HTERT RPE-1 (cell line): ENCODE results near the gene NLRC5.

Experiments
- in situ Hi-C: fragments of 300-500 bp; cut with MboI; formaldehyde crosslinking; loops from 4 replicates; pipeline ENCODE4 v1.14.3; 2020; ENCODE audit warnings: low sequenced_read_pairs

The NLRC5 gene

DNA sequence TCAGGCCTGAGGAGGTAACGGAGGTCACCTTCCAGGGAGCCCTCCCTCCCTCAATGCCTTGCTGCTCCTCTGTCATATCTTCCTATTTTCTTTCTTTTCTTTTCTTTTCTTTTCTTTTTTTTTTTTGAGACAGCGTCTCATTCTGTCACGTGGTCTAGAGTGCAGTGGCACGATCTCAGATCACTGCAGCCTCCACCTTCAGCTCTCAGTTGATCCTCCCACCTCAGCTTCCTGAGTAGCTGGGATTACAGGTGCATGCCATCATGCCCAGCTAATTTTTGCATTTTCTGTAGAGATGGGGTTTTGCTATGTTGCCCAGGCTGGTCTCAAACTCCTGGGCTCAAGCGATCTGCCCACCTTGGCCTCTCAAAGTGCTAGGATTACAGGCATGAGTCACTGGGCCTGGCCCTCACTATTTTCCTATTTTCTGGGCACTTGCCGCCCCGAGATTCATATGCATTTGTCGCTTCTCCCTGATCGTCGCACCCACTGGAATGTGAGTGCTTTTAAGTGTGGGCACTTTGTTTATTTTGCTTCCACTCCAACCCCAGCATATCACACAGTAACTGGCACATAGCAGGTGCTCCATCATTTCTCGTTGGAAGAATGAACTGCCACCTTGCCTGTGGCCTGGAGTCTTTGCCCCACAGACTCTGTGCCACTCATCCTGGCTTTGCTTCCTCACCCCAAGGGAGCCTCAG, 134.8 kb downstream of the NLRC5 start:
- in situ Hi-C loops = no loop called here

DNA sequence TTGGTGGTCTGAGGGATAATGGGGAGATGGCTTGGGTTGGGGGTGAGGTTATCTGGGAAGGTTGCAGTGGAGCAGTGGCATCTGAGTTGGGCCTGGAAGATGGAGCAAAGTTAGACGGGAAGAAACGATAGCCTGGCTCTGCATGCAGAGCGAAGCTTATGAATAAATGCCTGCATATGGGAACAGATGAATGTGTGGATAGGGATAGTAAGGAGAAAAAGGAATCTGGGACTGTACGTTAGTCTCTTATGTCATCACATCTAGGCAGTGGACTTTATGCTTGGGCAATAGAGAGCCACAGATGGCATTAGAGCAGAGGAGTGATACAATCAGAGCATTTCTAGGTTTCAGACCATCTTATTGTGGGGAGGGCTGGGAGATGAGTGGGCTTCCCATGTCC, 136.0 kb downstream of the NLRC5 start:
- in situ Hi-C loops = no loop called here

DNA sequence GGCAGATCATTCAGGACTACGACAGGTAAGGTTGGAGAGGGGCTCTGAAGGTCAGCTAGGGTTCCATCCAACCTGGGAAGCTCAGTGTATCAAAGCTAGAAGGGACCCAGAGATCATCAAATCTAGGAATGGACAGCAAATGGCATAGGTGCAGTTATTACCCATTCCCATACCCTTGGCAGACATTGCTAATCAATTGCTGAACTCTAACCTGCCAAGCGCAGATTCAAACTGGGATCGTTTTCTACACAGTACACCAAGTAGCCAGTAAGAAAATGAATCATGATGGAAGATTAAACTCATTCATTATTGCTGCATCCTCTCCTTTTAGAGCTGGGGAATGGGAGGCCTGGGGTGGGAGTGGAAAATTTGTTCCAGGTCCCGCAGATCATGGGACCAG, 136.6 kb downstream of the NLRC5 start:
- in situ Hi-C loops = no loop called here

DNA sequence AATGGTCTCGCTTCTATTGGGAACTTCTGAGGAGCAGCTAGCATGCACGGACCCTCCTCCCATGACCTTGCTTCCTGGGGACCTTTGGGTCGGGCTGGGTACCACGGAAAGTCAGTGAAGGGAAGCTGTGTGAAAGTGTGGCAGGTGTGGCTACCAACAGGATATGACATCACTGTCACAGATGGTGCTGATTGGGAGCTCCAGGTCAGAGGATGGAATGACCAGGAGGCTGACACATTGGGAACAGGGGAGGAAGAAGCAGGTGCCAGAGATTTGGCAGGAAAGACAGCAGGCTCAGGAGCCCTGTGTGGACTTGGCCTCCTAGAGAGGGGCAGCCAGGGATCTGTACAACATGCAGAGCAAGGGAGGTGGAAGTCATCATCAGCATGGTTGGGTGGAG, 137.1 kb downstream of the NLRC5 start:
- in situ Hi-C loops = no loop called here

DNA sequence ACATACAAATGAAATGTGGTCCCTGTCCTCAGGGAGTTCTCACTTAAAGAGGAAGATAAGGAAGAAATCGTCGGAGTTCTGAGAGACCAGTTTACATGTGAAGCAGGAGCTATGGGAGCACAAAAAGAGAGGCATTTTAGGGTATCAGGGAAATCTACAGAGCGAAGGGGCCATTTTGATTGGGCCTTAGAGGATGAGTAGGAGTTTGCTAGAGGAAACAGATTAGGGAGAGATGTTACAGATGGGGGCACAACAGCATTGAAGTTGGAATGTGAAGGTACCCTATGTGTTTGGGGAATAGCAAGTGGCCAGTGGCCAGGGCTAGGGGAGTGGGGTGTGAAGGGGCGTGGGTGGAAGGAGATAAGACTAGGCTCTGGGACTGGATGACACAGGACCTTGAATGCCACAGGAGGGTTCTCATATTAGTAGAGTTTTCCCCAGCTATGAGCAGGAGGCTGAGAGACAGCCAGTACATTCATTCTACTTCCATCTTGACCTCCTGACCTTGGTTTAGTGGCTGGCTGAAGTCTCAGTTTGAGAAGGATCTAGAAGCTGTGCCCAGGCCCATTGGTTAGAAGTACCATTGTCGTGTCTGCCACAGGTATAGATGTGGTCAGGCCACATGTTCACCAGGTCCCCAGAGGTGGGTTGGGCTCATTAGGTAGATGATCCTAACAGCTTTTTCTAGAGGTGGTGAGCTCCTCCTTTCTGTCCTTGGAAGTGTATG, 137.8 kb downstream of the NLRC5 start:
- in situ Hi-C loops = no loop called here

DNA sequence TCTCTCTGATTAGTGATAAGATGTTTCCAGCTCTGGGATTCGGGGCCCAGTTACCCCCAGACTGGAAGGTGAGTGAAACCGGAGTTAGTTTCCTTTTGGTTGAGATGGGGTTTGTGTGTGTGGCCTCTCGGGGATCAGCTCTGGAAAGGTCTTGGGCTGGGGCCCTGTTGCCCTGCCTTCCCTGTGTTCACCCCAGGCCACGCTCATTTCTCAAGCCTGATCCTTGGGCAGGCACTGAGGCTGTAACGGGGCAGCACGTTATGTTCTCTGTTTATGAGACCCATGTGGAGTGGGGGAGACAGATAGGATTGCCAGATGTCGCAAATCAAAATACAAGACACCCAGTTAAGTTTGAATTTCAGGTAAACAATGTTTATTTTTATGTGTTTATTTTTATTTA, 138.5 kb downstream of the NLRC5 start:
- in situ Hi-C loops = no loop called here

DNA sequence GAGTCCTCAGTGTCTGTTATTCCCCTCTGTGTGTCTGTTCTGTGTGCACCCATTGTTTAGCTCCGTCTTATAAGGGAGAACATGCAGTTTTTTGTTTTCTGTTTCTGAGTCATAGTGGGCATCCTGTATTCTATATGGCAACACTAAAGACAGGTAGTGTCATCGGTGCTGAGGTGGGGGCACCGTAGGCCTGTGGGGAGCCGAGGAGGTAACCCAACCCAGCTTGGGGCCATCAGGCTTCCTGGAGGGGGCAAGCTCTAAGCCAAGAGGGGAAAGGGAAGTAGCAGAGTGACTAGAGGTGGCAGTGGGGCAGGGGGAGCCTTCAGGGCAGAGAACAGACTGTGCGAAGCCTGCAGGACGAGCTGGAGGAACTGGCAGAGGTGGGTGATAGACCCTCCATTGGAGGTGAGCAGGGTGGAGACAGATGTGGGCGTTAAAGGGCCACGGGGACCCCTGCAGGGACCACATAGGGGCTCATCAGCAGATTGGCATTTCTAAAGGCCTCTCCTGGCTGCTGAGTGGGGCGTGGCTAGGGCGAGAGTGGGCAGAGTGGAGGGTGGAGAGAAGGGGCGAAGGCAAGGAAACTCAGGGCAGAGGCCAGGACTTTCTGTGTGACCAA, 139.5 kb downstream of the NLRC5 start:
- in situ Hi-C loops = no loop called here

DNA sequence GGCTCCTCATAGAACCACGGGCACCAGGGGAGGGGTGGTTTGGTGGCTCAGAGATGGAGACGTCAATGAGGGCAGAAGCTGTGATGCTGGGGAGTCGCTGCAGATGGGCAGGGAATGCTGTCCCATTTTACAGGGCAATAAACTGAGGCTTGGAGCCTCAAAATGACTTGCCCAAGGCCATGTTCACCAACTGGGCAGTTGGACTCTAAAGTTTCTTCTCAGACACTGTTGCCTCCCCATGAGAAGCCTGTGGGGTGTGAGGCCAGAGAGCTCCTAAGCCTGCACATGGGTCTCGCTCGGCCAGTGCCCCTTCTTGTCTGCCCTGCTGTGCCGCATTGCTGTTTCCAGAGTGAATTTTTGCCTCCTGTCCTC, 141.6 kb downstream of the NLRC5 start:
- in situ Hi-C loops = no loop called here

DNA sequence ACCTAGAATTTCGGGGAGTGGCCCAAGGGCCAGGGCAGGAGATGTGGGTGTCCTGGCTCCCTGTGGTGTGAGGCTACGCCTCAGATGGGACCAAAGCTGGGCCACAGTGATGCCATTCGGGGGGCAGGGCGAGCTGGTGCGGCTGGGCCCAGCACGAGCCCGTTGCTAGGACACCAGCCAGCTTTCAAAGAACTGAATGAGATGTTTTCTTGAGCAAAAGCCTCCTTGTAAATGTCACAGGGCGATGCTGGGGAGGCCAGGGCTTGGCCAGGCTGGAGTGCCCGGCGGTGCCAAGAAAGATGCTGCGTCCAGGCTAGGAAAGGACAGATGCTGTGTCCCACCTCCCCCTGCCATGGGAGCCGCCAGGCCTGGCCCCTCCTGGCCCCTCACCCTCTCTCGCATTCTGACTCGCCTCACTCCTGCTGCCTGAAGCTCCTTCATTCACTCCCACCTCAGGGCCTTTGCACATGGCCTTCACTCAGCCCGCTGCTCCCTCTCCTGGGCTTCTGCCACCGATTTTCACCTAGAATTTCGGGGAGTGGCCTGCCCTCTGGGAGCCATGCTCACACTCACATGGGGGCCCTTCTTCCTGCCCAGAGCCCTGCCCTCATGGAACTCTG, 142.1 kb downstream of the NLRC5 start:
- in situ Hi-C loops = no loop called here

DNA sequence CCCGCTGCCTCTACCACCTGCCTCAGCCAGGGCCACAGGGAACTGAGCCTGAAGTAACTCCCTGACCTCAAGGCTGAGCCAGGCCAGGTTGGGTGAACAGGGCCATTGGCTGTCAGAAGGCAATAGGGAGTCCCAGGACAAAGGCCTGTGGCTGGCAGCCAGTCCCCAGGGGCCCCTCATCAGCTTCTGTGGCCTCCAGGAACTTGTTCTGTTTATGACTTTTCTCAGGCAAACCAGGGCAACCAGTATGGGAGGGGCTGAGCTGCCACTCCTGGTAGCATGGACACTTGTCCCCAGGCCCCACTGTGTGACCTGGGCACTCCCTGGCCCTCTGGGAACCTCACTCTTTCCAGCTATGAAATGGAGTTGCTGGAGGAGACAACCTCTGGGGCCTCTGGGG, 143.1 kb downstream of the NLRC5 start:
- in situ Hi-C loops = no loop called here

DNA sequence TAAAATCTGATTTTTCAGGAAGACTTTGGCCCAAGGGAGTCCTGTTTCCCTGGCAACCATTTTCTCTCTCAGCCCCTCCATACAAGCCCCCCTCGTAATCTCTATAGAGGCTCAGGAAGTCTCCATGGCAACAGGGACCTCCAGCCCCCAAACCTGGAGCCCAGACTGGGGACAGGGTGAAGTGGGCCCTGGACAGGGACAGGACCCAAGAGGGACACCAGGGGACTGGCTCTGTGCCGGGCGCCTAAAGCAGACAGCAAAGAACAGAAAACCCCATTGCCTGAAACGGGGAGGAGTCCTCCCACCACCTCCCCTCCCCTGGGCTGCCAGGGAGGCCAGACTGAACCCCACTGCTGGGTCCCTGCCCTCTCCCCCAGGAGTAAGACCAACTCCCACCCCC, 143.7 kb downstream of the NLRC5 start:
- in situ Hi-C loops = no loop called here
